ENCODE measurements around the gene GOLIM4. TPM values are rescaled to one million over a fixed set of nuclear protein-coding genes. Genes with fewer than 3 reads are reported as not detected.
"Not testable (repeated sequence)": the region's sequence is repeated elsewhere in the genome, so short reads cannot be mapped to it uniquely, and the experiment has no call there.

Gene GOLIM4
- total RNA-seq, 1 donor from 2014 or later = 46.3 TPM

DNA sequence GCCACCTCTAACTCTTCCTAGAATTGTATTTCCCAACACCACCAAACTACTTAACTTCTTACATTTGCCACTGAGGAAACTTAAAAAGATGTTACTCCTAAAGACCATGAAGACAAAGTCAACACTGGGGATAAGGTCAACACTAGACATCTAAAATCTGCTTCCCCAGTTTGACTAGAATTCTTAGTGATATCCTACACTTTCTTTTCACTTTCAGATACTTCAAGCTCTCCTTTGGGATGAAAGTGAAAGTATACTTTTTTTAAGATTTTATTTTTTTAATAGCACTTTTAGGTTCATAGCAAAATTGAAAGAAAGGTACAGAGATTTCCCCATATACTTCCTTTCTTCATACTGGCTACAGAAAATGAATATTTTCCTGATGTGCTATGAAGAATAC is 32.6 kb downstream of the GOLIM4 start:
- Mint-ChIP-seq H3K27ac (ENCODE audit: unreplicated experiment) (peak overlapping the region; percentile 61), H3K9me3 (ENCODE audit: low read depth) (no peaks in the 10 kb centered on the region), H3K4me3 (ENCODE audit: unreplicated experiment) (no peak overlapping the region), H3K27me3 (ENCODE audit: low read depth) (no peaks in the 10 kb centered on the region), H3K36me3 (ENCODE audit: low read depth) (no peaks in the 10 kb centered on the region), H3K4me1 (ENCODE audit: low read depth) (peaks cover 36% of the 10 kb centered on the region)
- TF ChIP-seq, protein P1, sequence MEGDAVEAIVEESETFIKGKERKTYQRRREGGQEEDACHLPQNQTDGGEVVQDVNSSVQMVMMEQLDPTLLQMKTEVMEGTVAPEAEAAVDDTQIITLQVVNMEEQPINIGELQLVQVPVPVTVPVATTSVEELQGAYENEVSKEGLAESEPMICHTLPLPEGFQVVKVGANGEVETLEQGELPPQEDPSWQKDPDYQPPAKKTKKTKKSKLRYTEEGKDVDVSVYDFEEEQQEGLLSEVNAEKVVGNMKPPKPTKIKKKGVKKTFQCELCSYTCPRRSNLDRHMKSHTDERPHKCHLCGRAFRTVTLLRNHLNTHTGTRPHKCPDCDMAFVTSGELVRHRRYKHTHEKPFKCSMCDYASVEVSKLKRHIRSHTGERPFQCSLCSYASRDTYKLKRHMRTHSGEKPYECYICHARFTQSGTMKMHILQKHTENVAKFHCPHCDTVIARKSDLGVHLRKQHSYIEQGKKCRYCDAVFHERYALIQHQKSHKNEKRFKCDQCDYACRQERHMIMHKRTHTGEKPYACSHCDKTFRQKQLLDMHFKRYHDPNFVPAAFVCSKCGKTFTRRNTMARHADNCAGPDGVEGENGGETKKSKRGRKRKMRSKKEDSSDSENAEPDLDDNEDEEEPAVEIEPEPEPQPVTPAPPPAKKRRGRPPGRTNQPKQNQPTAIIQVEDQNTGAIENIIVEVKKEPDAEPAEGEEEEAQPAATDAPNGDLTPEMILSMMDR (IDR thresholded peaks at IDR 0.05) = no peak
- DNase-seq (ENCODE audit: low spot score) = no peak

DNA sequence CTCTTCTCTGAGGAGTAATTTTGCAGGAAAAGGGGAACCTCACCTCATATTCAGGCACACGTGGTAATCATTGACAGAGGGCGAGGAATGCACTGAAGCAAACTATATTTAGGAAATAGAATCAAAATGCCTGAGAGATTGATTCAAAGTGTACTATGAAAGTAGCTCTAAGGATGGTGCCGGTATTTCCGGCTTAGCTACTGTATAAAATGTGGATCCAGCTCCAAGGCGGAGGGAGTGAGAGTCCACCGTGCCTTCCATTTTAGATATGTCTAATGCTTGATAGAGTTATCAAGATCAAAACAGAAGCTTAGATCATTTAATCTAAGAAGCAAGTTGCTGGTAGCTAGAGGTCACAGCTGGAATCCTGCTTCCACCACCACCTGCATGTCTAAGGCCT is 33.0 kb downstream of the GOLIM4 start:
- no peak for DNase-seq (ENCODE audit: low spot score)
- Mint-ChIP-seq H3K4me1 (ENCODE audit: low read depth) (peaks cover 36% of the 10 kb centered on the region), H3K9me3 (ENCODE audit: low read depth) (no peaks in the 10 kb centered on the region), H3K27ac (ENCODE audit: unreplicated experiment) (peak overlapping the region; percentile 61), H3K4me3 (ENCODE audit: unreplicated experiment) (no peak overlapping the region), H3K36me3 (ENCODE audit: low read depth) (no peaks in the 10 kb centered on the region), H3K27me3 (ENCODE audit: low read depth) (no peaks in the 10 kb centered on the region)
- TF ChIP-seq, protein P1 (IDR thresholded peaks at IDR 0.05) = no peak

DNA sequence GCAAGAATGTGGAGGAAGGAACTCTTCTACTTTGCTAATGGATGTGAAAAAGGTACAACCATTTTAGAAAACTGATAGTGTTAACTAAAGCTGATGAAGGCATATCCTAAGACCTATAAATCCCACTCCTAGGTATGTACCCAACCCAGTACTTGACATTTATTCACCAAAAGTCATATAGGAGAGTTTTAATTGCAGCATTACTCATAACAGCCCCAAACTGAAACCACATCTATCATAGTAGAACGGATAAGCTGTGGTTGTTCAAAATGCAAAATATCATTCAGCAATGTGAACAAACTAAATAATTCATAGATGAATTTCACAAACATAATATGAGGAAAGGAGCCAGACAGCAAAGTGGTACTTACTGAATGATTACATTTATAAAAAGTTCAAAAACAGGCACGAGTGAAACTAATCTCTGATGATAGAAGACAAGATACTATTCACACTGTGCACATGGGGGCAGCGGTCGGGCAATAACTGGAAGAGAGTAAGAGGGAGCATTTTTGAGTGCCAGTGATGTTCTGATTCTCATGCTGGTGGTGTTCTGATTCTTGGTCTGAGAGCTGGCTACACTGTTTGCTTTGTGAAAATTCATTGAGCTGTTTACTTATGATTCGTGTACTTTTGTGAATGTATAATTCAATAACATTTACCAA is 34.3 kb downstream of the GOLIM4 start:
- Mint-ChIP-seq H3K27ac (ENCODE audit: unreplicated experiment) (no peak overlapping the region), H3K36me3 (ENCODE audit: low read depth) (no peaks in the 10 kb centered on the region), H3K9me3 (ENCODE audit: low read depth) (no peaks in the 10 kb centered on the region), H3K4me1 (ENCODE audit: low read depth) (peaks cover 28% of the 10 kb centered on the region), H3K4me3 (ENCODE audit: unreplicated experiment) (no peak overlapping the region), H3K27me3 (ENCODE audit: low read depth) (no peaks in the 10 kb centered on the region)
- TF ChIP-seq, protein P1 (IDR thresholded peaks at IDR 0.05) = peak; percentile 31
- DNase-seq (ENCODE audit: low spot score) = no peak

DNA sequence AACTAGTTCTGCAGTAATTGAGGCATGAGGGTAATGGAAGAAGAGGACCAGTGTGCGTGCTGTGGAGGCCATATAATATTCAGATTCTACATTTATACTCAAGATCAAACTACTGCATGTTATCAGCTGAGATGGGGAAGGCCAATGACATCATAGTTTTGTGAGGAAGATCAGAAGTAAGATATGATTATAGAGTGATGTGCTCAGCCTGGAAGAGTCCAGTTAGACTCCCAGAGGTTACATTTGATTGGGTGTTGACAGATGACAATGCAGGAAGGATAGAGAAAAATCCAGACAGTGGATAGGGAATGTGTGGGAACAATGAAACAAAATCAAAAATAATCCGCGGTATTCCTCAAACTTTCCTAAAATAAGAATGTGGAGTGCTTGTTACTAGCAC is 35.4 kb downstream of the GOLIM4 start:
- no peak for DNase-seq (ENCODE audit: low spot score)
- H3K36me3 Mint-ChIP-seq (ENCODE audit: low read depth) = no peaks in the 10 kb centered on the region
- no peak overlapping the region for H3K27ac Mint-ChIP-seq (ENCODE audit: unreplicated experiment)
- no peaks in the 10 kb centered on the region for H3K9me3 Mint-ChIP-seq (ENCODE audit: low read depth)
- no peak overlapping the region for H3K4me3 Mint-ChIP-seq (ENCODE audit: unreplicated experiment)
- TF ChIP-seq, protein P1 (IDR thresholded peaks at IDR 0.05) = no peak
- H3K4me1 Mint-ChIP-seq (ENCODE audit: low read depth) = peaks cover 17% of the 10 kb centered on the region
- H3K27me3 Mint-ChIP-seq (ENCODE audit: low read depth) = no peaks in the 10 kb centered on the region

DNA sequence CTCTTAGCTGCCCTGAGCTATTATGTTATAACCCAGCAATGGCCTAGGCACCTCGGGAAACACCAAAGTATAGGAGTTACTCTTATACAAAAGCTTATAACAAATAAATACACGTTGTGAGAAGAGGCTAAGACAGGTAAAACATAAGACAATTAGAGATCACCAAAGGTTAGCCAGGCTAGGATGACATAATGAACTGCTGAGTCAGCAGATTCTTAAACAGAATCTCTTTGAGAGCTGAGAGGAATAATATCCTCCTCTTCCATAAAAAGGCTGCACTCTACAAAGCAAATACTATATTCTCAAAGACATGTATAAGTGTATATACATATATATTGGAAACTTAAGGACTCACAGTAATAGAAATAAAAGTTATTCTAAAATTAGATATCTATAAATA is 37.2 kb downstream of the GOLIM4 start:
- Mint-ChIP-seq H3K4me1 (ENCODE audit: low read depth) (peaks cover 13% of the 10 kb centered on the region), H3K36me3 (ENCODE audit: low read depth) (no peaks in the 10 kb centered on the region), H3K27me3 (ENCODE audit: low read depth) (no peaks in the 10 kb centered on the region), H3K9me3 (ENCODE audit: low read depth) (no peaks in the 10 kb centered on the region), H3K4me3 (ENCODE audit: unreplicated experiment) (no peak overlapping the region), H3K27ac (ENCODE audit: unreplicated experiment) (no peak overlapping the region)
- TF ChIP-seq, protein P1 (IDR thresholded peaks at IDR 0.05) = no peak
- no peak for DNase-seq (ENCODE audit: low spot score)

DNA sequence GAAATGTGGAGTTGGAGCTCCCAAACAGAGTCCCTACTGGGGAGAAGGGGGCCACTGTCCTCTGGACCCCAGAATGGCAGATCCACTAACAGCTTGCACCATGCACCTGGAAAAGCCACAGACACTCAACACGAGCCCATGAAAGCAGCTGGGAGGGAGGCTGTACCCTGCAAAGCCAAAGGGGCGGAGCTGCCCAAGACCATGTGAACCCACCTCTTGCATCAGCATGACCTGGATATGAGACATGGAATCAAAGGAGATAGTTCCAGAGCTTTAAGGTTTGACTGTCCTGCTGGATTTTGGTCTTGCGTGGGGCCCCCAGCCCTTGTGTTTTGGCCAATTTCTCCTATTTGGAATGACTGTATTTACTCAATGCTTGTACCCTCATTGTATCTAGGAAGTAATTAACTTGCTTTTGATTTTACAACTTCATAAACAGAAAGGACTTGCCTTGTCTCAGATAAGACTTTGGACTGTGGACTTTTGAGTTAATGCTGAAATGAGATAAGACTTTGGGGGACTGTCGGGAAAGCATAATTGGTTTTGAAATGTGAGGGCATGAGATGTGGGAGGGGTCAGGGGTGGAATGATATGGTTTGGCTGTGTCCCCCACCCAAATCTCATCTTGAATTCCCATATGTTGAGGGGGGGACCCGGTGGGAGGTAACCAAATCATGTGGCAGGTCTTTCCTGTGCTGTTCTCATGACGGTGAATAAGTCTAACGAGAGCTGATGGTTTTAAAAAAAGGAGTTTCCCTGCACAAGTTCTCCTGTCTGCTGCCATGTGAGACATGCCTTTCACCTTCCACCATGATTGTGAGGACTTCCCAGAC is 39.1 kb downstream of the GOLIM4 start:
- H3K4me3 Mint-ChIP-seq (ENCODE audit: unreplicated experiment); H3K36me3 Mint-ChIP-seq (ENCODE audit: low read depth); H3K27ac Mint-ChIP-seq (ENCODE audit: unreplicated experiment); DNase-seq (ENCODE audit: low spot score); H3K27me3 Mint-ChIP-seq (ENCODE audit: low read depth); H3K9me3 Mint-ChIP-seq (ENCODE audit: low read depth): not testable (repeated sequence)
- H3K4me1 Mint-ChIP-seq (ENCODE audit: low read depth) = peaks cover 19% of the 10 kb centered on the region

Measured in chondrocyte (in vitro differentiated cells).